H9 (cell line): ENCODE data around the gene AIF1L. TPM values are rescaled to one million over a fixed set of nuclear protein-coding genes. Genes with fewer than 3 reads are reported as not detected.

Experiments
- DNase-seq: peaks from one replicate; pipeline ENCODE4 v3.0.0-alpha.2; 2017
- H2AFZ ChIP-seq: one replicate; pipeline ENCODE4 v1.6.1; 2013; ENCODE audit warnings: mild to moderate bottlenecking, low read length, control low read depth, moderate library complexity
- H2AK5ac ChIP-seq: 2 replicates; pipeline ENCODE4 v1.6.1; 2013; ENCODE audit warnings: low read length, control low read depth, mixed read lengths; ENCODE audit not compliant: insufficient read length
- H2BK120ac ChIP-seq: one replicate; pipeline ENCODE4 v1.6.1; 2013; ENCODE audit warnings: low read depth, mild to moderate bottlenecking, low read length, control low read depth, inconsistent platforms; ENCODE audit not compliant: poor library complexity, severe bottlenecking
- H2BK12ac ChIP-seq: 2 replicates; pipeline ENCODE4 v1.6.1; 2013; ENCODE audit warnings: low read length, control low read depth, mixed read lengths, low read depth; ENCODE audit not compliant: insufficient read length
- H2BK15ac ChIP-seq: 2 replicates; pipeline ENCODE4 v1.6.1; 2013; ENCODE audit warnings: low read depth, low read length, control low read depth
- H2BK20ac ChIP-seq: one replicate; pipeline ENCODE4 v1.6.1; 2013; ENCODE audit warnings: low read depth, mild to moderate bottlenecking, low read length, control low read depth, inconsistent platforms; ENCODE audit not compliant: poor library complexity, severe bottlenecking
- H2BK5ac ChIP-seq: 2 replicates; pipeline ENCODE4 v1.6.1; 2013; ENCODE audit warnings: low read length, control low read depth, mixed read lengths; ENCODE audit not compliant: insufficient read length
- H3K14ac ChIP-seq: 2 replicates; pipeline ENCODE4 v1.6.1; 2013; ENCODE audit warnings: low read length, control low read depth; ENCODE audit not compliant: insufficient read depth
- H3K18ac ChIP-seq: 2 replicates; pipeline ENCODE4 v1.6.1; 2013; ENCODE audit warnings: low read depth, mild to moderate bottlenecking, mixed read lengths, low read length, control low read depth; ENCODE audit not compliant: insufficient read length
- H3K23ac ChIP-seq: 2 replicates; pipeline ENCODE4 v1.6.1; 2013; ENCODE audit warnings: low read length, control low read depth, mixed read lengths, low read depth; ENCODE audit not compliant: insufficient read length
- H3K23me2 ChIP-seq: 2 replicates; pipeline ENCODE4 v1.6.1; 2013; ENCODE audit warnings: low read depth, mild to moderate bottlenecking, mixed read lengths, low read length, control low read depth; ENCODE audit not compliant: insufficient read length, poor library complexity, severe bottlenecking
- H3K27ac ChIP-seq: 2 replicates; pipeline ENCODE4 v1.5.1; 2013; ENCODE audit warnings: low read length, control low read depth, mixed read lengths, low read depth; ENCODE audit not compliant: insufficient read length
- H3K27me3 ChIP-seq: 2 replicates; pipeline ENCODE4 v1.6.1; 2013; ENCODE audit warnings: low read length, control low read depth, inconsistent platforms; ENCODE audit not compliant: insufficient read depth
- H3K4ac ChIP-seq: 2 replicates; pipeline ENCODE4 v1.6.1; 2013; ENCODE audit warnings: low read depth, mild to moderate bottlenecking, control low read depth, inconsistent platforms, low read length, moderate library complexity
- H3K4me1 ChIP-seq: 2 replicates; pipeline ENCODE4 v1.6.1; 2013; ENCODE audit warnings: low read length, control low read depth, inconsistent platforms; ENCODE audit not compliant: insufficient read depth
- H3K4me2 ChIP-seq: 2 replicates; pipeline ENCODE4 v1.6.1; 2013; ENCODE audit warnings: low read length, control low read depth, mixed read lengths; ENCODE audit not compliant: insufficient read length, insufficient read depth
- H3K56ac ChIP-seq: 2 replicates; pipeline ENCODE4 v1.6.1; 2013; ENCODE audit warnings: low read depth, mild to moderate bottlenecking, mixed read lengths, low read length, control low read depth; ENCODE audit not compliant: insufficient read length
- H3K79me1 ChIP-seq: 2 replicates; pipeline ENCODE4 v1.6.1; 2013; ENCODE audit warnings: low read depth, mild to moderate bottlenecking, moderate library complexity, low read length, control low read depth, inconsistent platforms; ENCODE audit not compliant: insufficient read depth, poor library complexity, severe bottlenecking
- H3K79me2 ChIP-seq: 2 replicates; pipeline ENCODE4 v1.6.1; 2013; ENCODE audit warnings: low read length, control low read depth, inconsistent platforms; ENCODE audit not compliant: insufficient read depth
- H3K9ac ChIP-seq: 2 replicates; pipeline ENCODE4 v1.6.1; 2013; ENCODE audit warnings: low read length, control low read depth, mixed read lengths; ENCODE audit not compliant: insufficient read length; ENCODE audit errors: extremely low read depth
- H3K9me3 ChIP-seq: one replicate; pipeline ENCODE4 v1.6.1; 2013; ENCODE audit warnings: low read depth, low read length, inconsistent platforms; ENCODE audit not compliant: control insufficient read depth
- H3T11ph ChIP-seq: one replicate; pipeline ENCODE4 v1.6.1; 2013; ENCODE audit warnings: mild to moderate bottlenecking, low read length, control low read depth, inconsistent platforms
- H4K20me1 ChIP-seq: one replicate; pipeline ENCODE4 v1.6.1; 2013; ENCODE audit not compliant: control insufficient read depth, insufficient read length, insufficient read depth
- H4K5ac ChIP-seq: 2 replicates; pipeline ENCODE4 v1.6.1; 2013; ENCODE audit warnings: low read depth, mild to moderate bottlenecking, mixed read lengths, low read length, control low read depth; ENCODE audit not compliant: insufficient read length
- H4K8ac ChIP-seq: replicated peaks from 2 replicates; pipeline ENCODE4 v1.6.1; 2013; ENCODE audit warnings: low read length, control low read depth, mixed read lengths, low read depth; ENCODE audit not compliant: insufficient read length
- H4K91ac ChIP-seq: 2 replicates; pipeline ENCODE4 v1.6.1; 2013; ENCODE audit warnings: low read depth, mild to moderate bottlenecking, moderate library complexity, mixed read lengths, low read length, control low read depth; ENCODE audit not compliant: insufficient read length
- H3K27ac Mint-ChIP-seq, 3 experiments: 2 replicates in 2 of 3; 3 replicates in 1 of 3; pipeline ENCODE4 v1.8.0; 2020 to 2021; ENCODE audit warnings: mixed read lengths in 3 of 3, mild to moderate bottlenecking in 1 of 3, moderate library complexity in 1 of 3
- H3K27me3 Mint-ChIP-seq: 2 replicates; pipeline ENCODE4 v1.8.0; 2021; ENCODE audit warnings: low read depth, mild to moderate bottlenecking, moderate library complexity, mixed read lengths
- H3K36me3 Mint-ChIP-seq, 3 experiments: 2 replicates in 2 of 3; 3 replicates in 1 of 3; pipeline ENCODE4 v1.8.0; 2020 to 2021; ENCODE audit warnings: low read depth in 3 of 3, mixed read lengths in 3 of 3; ENCODE audit not compliant: insufficient read depth in 1 of 3
- H3K4me1 Mint-ChIP-seq, 2 experiments: 2 replicates each; pipeline ENCODE4 v1.8.0; 2020; ENCODE audit warnings: mixed read lengths in 2 of 2
- H3K4me3 Mint-ChIP-seq, 2 experiments: 2 replicates in 1 of 2; 3 replicates in 1 of 2; pipeline ENCODE4 v1.8.0; 2020 to 2021; ENCODE audit warnings: mild to moderate bottlenecking in 2 of 2, mixed read lengths in 2 of 2, moderate library complexity in 1 of 2
- H3K9me3 Mint-ChIP-seq, 2 experiments: 2 replicates in 1 of 2; 3 replicates in 1 of 2; pipeline ENCODE4 v1.8.0; 2020; ENCODE audit warnings: mild to moderate bottlenecking in 2 of 2, mixed read lengths in 2 of 2, moderate library complexity in 1 of 2
- CTCF ChIP-seq: fragments of 200-600 bp; sonication (generic); conservative IDR thresholded peaks from 3 replicates; pipeline ENCODE4 v1.8.0; 2021; ENCODE audit warnings: antibody characterized with exemption, mild to moderate bottlenecking
- WGBS: extraction: QIAGEN DNeasy Blood & Tissue Kit; methylation state at CpG from one replicate; pipeline ENCODE4 v1.1.7; 2013; ENCODE audit warnings: missing lambda C conversion rate, low lambda C conversion rate, mixed read lengths; ENCODE audit not compliant: insufficient read length; ENCODE audit errors: extremely low coverage; 5-methylcytosine and 5-hydroxymethylcytosine counted together
- total RNA-seq: library from RNA; stranded (reverse); gene quantifications from 2 replicates; pipeline ENCODE4 v1.2.1, GENCODE V29; 2021

The AIF1L gene
- total RNA-seq, 1 experiment from 2014 or later, result 122 TPM

GRCh38 chr9:131065599-131065998 lies 30.7 kb upstream of the AIF1L start:
- Histone ChIP-seq H4K5ac (no peak overlapping the region), H3K14ac (no peak overlapping the region), H2BK20ac (no peak overlapping the region), H2BK12ac (no peak overlapping the region), H2AK5ac (no peak overlapping the region), H2AFZ (no peak overlapping the region), H3K27me3 (no peaks in the 10 kb centered on the region), H3K18ac (no peak overlapping the region), H4K8ac (no peak overlapping the region), H2BK15ac (no peak overlapping the region), H3K4ac (no peak overlapping the region), H3K56ac (no peak overlapping the region), H3K9me3 (no peaks in the 10 kb centered on the region), H3K9ac (no peak overlapping the region), H4K20me1 (no peaks in the 10 kb centered on the region), H2BK120ac (no peak overlapping the region), H3K79me2 (no peaks in the 10 kb centered on the region), H3T11ph (no peak overlapping the region), H2BK5ac (no peak overlapping the region), H3K23me2 (no peaks in the 10 kb centered on the region), H3K4me2 (no peak overlapping the region), H3K27ac (no peak overlapping the region), H3K4me1 (no peaks in the 10 kb centered on the region), H3K23ac (no peak overlapping the region), H4K91ac (no peak overlapping the region), H3K79me1 (no peaks in the 10 kb centered on the region)
- Mint-ChIP-seq H3K9me3 (no peaks in the 10 kb centered on the region), H3K4me3 (no peak overlapping the region), H3K36me3 (peaks cover 0 to 8% (median 3%) of the 10 kb centered on the region in 3 experiments; a peak in 3 of 7 replicates), H3K4me1 (0 out of 4 replicates have a peak, but pooled peaks cover 0 to 4% of the 10 kb centered on the region in 2 experiments), H3K27me3 (no peaks in the 10 kb centered on the region), H3K27ac (no peak overlapping the region)
- DNase-seq, result no peak
- TF ChIP-seq CTCF, result no peak
- no CpG with 5 or more reads among the region's 7 CpGs for WGBS
